Effector CD4-positive, alpha-beta T cell (primary cell): Measurements from ENCODE around the gene MTSS2.

Experiments
- DNase-seq: peaks from one replicate; pipeline ENCODE4 v3.0.0-alpha.2; 2020

The MTSS2 gene

DNA sequence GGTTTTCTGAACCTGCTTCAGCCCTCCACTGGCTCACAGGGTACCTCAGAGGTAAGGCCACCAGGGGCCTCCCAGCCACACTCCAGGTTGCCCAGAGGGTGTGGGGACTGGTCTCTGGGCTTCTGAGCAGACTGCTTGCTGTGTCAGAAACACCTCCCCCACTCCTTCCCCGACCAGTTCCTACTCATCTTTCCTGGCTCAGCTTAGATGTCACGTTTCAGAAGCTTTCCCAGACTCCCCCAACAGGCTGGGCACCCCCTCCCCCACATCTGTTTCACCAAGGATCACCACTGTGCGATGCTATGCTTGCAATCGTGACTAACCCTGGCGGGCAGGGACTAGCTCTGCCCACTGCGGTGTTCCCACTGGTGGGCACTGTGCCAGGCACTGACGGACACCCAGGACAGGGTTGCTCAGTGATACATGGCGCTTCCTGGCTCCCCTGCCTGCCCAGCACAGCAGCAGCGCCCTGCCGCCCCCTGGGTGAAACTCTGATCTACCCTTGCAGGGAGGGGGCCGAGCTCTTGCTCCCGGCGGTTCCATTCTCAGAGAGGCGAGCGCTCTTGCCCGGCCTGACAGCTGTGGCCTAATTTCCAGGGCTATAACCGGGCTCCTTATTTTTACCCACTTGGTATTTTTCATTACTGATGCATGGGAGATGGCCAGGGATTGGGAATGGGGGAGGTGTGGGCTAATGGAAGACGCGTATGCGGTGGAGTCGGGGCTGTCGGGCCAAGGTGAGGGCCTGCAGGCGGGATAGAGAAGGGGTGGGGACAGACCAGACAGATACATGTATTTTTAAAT lies 29.4 kb upstream of the MTSS2 start:
- DNase-seq, result no peak

- no peak for DNase-seq
These were observed 28.8 kb upstream of the MTSS2 start for GRCh38 chr16:70714581-70715054.

DNA sequence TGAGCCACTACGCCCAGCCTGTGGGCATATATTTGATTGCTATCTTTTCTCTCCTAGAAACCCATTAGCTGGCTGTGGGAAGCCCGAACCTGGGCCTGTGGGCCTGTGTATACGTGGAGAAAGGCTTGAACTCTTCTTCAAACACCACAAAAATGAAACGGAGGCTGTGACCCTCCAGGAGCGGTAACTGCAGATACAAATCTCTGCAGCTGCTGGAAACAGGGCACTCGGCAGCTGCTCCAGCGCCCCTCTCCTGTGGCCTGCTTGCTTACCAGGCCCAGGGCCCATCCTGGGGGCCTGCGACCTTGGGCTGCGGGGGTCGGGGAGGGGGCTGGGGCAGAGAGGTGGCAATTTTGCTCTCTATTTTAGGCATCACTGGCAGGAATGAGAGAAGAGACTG lies 28.0 kb upstream of the MTSS2 start:
- DNase-seq, result no peak

GRCh38 chr16:70713342-70713741 lies 27.5 kb upstream of the MTSS2 start:
- no peak for DNase-seq

GRCh38 chr16:70712942-70713341 lies 27.1 kb upstream of the MTSS2 start:
- DNase-seq, result no peak

DNA sequence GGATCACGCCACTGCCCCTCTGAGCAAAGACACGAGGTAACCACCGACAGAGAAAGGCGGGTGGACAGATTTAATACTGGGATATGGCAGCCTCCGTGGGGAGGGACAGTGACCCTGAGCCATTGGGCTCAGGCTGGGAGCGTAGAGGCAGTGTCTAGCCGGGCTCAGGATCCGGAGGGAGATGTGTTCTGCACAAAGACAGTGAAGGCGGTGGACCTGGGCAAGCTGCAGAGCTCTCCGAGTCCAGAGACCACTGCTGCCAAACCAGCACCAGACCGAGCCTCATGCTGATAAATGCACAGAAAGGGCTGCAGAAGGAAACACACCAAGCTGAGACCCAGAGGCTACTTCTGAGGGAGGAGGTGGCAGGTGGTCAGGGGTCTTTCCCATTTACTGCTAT lies 26.5 kb upstream of the MTSS2 start:
- DNase-seq, result no peak

DNA sequence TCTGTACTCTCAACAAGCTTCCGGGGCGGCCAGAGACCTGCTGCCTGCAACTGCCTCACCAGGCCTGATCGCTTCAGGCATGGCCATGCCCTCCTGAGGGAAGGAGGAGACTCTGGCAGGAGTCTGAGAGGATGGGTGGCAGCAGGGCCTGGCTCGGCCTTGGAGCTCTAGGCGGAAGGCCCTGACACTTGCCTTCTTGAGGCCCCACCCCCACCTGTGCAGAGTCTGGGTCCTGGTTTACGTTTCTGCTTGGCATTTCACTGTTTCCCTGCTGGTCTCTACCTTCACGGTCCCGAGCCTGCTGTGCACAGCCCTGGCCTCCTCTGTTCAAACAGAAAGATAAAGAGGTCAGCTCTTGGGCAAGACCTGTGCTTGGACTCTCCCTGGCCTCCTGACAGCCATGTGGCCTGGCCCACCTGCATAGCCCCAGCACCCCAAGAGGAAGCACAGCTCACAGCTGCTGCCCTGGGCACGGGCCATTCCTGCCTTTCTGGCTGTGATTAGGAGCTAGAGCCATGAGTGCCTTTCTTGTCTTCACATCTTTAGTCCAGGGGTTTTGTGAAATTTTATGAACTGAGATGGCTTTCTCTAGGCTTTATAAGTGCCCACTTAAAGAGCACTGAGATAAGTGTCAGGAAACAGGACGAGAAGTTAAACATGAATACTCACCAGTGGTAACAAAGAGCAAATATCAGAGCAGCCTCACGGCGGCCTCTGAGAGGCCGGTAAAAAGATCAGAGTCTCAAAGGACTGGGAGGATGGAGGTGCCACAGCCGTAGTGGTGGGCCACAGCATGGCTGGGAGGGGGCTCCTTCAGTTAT lies 25.6 kb upstream of the MTSS2 start:
- DNase-seq, result no peak

DNA sequence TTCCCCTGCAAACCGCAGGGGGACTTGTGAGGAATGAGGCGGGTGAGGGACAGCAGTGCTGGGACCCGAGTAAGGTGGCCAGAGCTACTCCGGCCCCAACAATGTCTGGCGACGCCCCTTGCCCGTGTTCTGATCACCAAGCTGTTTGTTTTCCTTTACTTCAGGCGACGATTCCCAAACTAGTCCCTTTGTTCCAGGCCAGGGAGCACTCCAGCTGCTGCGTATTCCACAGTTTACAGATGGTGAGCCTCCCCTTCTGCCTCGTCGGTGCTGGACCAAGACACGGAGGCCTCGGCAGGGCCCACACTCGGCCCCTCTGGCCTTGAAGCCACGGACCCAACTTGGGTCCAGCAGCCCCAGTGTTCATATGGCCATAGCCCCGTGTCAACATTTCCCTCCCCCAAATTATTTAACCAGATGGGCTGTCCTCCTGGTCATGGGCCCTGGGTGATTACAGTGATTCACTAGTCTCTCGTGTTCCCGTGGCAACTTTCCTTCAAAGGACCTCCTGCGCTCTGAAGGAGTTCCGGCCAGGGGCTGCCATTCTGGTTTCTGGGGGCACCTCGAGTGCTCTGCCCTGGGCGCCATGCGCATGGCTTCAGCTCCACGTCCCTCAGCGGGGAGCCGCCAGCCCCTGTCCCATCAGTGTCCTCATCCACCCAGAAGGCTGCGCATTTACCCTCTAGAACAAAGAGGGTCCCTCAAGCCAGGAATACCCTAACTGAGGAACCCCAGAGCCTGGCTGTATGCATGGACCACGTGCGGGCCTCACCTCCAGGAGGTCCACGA lies 24.8 kb upstream of the MTSS2 start:
- DNase-seq, result no peak

GRCh38 chr16:70709942-70710341 lies 24.1 kb upstream of the MTSS2 start:
- DNase-seq, result no peak

GRCh38 chr16:70709457-70709856 lies 23.6 kb upstream of the MTSS2 start:
- no peak for DNase-seq

GRCh38 chr16:70708366-70709246 lies 22.8 kb upstream of the MTSS2 start:
- no peak for DNase-seq

GRCh38 chr16:70706948-70707465 lies 21.2 kb upstream of the MTSS2 start:
- DNase-seq, result no peak

DNA sequence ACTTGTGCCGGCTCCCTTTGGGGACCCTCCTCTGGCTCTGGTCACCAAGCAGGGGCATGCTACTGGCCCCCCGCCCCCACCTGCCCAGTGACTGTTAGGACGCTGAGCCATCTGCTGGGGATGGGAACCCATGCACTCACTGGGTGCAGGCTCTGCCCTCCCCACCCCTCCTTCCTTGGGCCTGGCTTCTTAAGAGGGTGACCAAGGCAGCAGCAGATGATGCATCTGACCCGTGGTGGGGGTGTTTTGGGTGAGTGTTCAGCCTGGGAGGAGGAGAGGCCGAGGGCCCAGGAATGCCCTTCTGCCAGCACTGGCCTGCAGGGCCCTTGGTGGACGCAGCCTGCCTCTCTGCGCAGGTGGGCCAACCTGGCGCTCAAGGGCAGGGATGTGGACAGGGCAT lies 19.2 kb upstream of the MTSS2 start:
- DNase-seq, result no peak

DNA sequence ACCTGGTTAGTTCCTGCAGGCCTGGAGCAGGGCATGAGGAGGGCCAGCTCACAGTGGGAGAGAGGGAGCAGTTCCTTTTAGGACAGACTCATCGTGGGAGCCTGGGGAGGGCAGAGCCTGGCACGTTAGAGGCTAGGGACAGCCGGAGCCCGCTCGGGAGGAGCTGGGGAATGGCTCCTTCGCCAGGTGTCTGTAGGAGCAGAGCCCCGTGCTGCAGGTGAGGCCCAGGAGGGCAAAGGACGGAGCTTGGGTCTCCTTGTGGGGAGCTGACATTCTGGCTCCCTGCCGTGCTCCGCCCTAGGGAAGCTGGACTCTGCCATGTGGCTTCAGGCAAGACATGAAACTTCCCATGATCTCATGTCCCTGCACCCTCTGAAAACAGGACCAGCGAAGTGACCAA lies 18.7 kb upstream of the MTSS2 start:
- no peak for DNase-seq

GRCh38 chr16:70703835-70704381 lies 18.1 kb upstream of the MTSS2 start:
- DNase-seq, result no peak

DNA sequence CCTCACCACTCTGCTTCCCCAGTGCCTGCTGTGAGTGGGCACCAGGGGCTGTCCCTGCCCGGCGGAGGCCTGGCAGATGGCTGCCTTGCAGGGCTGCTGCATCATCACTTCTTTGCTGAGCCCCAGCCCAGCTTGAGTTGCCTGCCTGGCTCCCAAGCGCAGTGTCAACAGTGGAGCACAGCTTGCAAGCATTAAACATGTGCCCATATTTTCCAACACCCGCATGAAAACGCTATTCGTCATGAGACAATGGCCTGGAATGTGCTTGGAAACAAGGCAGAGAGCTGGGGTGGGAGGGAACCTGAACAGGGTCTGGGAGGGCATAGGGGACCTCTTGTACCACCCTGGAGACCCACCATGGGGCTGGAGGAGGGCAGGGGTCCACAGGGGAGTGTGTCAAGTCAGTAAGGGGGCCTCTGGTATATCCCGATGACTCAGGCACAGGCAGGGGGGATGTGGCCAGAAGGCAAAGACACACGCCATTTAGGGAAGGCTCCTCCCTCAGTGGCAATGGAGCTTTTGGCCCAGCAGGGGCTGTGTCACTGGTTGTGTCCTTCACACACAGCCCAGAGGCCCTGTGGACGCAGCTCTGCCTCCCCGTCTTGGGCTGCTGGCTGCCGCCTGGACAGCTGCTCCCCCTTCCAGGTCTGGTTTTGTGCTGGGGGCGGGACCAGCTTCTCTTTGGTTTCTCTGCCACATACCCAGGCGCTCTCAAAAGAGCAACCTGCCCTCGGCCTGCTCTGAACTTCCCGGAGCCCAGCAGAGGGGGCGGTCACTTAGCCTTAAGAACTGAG lies 17.4 kb upstream of the MTSS2 start:
- DNase-seq, result no peak

- DNase-seq, result no peak
These were observed 16.8 kb upstream of the MTSS2 start for GRCh38 chr16:70702624-70703023.

DNA sequence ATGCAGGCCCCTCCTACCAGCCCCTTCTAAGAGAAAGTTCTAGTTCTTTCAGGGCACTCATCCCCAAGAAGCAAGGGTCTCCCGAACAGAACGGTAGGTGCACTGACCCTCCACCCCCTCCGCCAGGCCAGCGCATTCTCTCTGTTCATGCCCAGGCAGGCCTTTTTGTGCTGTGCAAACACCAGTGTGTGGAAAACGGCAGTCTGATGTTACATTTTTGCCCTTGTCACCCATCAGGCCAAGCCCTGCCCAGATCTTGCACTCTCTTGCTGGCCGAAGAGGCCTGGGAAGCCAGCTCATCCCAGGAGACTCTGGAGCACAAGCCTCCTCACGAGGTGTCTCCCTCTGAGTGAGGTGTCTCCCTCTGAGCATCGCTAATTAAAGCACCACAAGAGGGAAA lies 16.1 kb upstream of the MTSS2 start:
- DNase-seq, result no peak

DNA sequence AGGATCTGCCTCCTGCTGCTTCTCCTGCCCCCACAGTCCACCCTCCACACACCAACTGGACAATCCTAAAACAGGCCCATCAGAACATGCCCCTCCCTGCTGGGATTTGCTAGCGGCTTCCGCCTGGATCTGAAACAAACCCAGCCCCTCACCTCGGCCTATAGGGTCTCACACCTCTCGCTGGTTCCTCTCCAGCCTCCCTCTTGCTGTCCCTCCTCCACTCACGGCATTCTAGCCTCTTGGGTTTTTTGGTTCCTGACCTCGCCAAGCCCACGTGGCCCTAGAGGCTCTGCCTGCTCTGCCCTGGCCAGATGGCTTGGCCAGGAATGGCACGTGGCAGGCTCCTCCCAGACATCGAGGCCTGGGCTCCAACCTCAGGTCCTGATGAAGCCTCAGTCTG lies 15.7 kb upstream of the MTSS2 start:
- DNase-seq, result no peak

DNA sequence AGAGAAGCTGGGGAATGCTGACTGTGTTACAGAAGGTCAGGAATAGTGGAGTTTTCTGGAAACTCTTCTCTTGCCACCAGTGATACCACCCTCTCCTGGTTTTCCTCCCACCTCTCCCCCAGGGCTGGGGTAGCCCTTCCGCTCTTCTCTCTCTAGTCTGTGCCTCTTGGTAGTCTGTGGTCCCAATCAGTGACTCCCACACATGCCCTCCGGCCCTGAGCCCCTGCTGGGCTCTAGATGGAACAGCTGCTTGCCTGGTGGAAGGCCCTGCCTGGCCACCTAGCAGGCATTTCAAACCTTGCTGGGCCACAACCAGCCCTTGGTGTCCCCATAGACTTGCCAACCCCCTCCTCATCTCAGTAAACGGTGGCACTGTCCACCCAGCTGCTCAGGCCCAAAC lies 15.2 kb upstream of the MTSS2 start:
- no peak for DNase-seq
